OCI-M2 (cell line): ENCODE data around the gene GABRB2.
"Not testable (repeated sequence)": the region's sequence is repeated elsewhere in the genome, so short reads cannot be mapped to it uniquely, and the experiment has no call there.

Experiments used
- DNase-seq: peaks from one replicate; lab custom pipeline; 2025; ENCODE audit not compliant: unreplicated experiment; lab: John Stamatoyannopoulos, UW

Gene GABRB2

GRCh38 chr5:161302559-161302958 lies 244.0 kb downstream of the GABRB2 start:
- DNase-seq, result no peak

- no peak for DNase-seq
Observed at GRCh38 chr5:161301586-161301985, 244.9 kb downstream of the GABRB2 start.

- no peak for DNase-seq
Observed at GRCh38 chr5:161299053-161299452, 247.5 kb downstream of the GABRB2 start.

- DNase-seq, result not testable (repeated sequence)
Observed at GRCh38 chr5:161297388-161297787, 249.1 kb downstream of the GABRB2 start.

DNA sequence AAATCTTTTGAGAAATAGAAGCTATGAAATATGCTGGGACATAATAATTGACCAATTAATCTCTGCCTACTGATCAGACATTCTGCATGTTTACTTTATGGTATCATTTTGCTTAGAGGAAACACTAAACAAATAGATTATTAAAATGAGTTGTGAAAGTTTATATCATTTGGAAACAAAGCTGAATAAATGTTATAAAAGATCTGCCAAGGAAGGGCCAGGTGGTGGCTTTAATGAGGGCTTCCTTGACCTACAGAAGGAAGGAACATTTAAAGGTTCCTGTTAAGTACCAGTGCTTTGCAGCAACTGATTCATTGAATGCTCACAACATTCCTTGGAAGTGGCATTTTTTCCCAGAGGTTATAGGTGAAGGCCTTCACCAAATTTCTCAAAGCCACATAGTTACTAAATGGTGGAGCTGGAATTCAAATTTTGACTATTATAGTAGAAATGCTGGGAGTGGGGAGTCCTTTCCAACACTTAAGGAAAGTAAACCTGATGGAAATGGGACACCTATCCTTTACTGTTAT lies 250.7 kb downstream of the GABRB2 start:
- no peak for DNase-seq

DNA sequence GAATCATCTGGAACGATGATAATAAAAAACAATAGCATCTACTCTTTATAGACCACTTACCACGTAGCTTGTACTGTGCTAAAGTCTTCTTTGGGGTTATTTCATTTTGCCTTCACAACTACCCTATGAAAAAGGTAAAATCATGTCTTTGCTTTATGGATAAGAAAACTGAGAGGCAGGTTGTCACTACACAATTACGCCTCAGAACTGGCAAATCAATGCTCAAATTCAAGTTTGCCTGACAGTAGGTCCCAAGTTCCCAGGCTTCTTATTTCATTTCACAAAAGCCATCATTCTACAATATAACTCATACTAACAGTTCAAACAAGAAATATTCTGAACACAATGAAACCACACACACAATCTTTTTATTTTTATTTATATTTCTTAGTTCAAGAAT lies 258.5 kb downstream of the GABRB2 start:
- no peak for DNase-seq

GRCh38 chr5:161287436-161287835 lies 259.1 kb downstream of the GABRB2 start:
- DNase-seq, result no peak

DNA sequence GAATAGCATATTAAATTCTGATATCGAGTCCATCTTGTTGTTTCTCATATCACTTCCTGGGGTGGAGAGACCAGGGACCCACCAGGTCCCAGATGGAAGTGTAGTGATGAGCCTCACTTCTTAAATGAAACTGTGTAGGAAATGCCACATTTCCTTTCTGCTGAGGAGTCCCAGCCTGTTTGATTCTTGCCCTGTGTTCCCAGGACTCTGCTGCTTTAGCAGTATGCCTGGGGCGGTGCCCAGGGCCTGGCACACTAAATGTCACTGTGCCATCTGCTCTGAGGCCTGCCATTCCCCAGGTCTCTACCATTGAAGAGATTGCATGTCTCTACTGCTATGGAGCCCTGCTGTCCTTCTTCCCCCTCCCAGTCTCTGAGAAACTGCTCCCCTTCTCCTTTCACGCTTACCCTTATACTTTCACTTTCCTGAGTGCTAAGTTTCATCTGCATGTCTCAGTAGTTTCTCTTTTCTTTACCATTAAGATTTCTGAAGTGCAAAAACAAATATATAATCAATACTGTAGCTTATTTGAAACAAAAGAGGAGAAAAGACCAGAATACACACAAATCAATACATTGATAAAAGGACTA lies 260.4 kb downstream of the GABRB2 start:
- DNase-seq, result no peak

GRCh38 chr5:161284445-161284844 lies 262.1 kb downstream of the GABRB2 start:
- DNase-seq, result no peak

DNA sequence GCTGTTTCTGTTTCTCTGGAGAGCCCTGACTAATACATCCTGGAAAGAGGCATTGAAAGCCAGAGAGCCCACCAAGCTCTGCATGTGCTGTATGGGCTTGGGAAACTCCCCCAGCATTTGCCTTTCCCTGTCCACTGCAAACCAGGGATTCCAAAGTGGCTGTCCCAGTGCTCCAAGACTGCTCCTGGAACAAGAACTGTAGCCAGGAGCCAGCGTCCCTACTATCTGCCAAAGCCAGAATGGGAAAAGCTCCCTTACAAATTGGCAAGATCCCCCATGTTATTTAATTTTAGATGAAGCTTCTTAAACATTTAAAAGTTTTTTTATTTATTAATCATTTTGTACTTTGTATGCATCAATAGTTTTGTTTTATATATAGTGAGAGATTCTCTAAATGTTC lies 263.2 kb downstream of the GABRB2 start:
- no peak for DNase-seq

GRCh38 chr5:161278739-161279660 lies 267.5 kb downstream of the GABRB2 start:
- no peak for DNase-seq

DNA sequence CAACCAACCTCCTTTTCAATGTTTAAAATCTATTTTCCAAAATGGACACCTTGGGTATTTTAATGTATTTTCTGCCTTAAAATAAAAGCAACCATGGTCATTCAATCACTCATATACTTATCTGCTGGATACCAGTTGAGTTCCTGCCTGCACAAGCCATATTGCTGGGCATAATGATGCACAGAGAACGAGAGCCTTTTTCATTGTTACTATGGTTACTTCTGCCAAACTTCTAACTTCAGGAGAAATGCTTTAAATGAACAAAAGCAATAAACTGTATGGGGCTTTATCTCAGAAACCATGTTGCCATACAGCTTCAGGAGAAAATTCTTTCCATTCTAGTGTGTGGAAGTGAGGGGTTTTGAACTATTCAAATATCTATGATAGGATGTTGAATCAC lies 269.5 kb downstream of the GABRB2 start:
- no peak for DNase-seq

GRCh38 chr5:161274951-161275350 lies 271.6 kb downstream of the GABRB2 start:
- DNase-seq, result no peak

- DNase-seq, result no peak
Observed at GRCh38 chr5:161273410-161273809, 273.1 kb downstream of the GABRB2 start.

DNA sequence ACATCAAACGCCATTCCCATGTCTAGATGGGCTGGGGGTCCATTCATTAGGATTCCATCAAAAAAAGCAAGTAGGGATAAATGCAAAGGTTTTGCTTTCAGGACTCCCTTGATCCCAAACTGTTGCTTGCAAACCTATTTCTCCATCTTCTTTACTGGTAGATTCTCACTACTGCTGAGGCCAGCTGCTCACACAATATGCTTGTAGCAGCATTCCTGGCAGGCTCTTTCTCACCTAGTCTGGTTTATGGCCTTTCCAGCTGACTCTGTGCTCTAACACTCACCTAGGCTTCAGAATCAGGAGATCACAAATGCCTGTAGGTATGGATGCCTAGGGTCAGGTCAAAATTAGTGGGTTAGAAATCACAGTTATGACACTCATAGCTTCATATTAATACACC lies 274.7 kb downstream of the GABRB2 start:
- DNase-seq, result no peak

DNA sequence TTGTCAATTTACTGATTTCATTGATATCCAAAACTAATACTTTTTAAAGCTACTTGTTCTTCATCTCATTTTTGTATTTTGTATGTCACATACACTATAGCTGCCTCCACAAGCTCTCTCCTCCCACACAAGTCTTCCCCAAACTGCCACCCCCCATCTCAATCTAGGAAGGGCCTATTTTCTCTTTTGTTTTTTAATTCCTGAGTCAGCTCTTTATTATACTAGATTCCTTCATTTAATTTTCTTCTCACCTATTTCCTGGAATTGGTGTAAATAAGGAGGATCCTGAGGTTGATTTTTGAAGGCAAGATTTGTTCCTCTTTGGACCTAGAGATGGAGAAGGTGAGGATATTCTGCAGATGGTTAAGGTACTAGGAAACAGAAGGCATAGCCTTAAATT lies 277.4 kb downstream of the GABRB2 start:
- no peak for DNase-seq

GRCh38 chr5:161266954-161267353 lies 279.6 kb downstream of the GABRB2 start:
- no peak for DNase-seq

DNA sequence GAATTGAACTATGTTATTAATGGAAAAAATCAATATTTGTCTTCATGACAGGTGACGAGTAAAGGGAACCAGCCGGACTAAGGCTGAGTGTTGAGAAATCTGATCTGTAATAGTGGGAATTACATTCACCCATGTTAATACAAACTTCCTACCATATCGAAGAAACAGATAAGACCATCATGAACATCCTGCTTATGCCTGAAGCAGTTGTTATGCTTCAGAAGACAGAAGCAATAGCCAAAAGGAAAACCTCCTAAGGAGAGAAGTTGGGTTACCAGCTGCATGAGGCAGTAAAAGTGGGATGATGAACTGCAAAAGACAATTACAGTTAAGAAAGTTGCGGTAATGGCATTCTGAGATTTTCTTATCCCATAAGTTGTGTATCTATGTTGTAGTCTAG lies 281.5 kb downstream of the GABRB2 start:
- DNase-seq, result no peak

- DNase-seq, result no peak
Observed at GRCh38 chr5:161263191-161263590, 283.3 kb downstream of the GABRB2 start.

DNA sequence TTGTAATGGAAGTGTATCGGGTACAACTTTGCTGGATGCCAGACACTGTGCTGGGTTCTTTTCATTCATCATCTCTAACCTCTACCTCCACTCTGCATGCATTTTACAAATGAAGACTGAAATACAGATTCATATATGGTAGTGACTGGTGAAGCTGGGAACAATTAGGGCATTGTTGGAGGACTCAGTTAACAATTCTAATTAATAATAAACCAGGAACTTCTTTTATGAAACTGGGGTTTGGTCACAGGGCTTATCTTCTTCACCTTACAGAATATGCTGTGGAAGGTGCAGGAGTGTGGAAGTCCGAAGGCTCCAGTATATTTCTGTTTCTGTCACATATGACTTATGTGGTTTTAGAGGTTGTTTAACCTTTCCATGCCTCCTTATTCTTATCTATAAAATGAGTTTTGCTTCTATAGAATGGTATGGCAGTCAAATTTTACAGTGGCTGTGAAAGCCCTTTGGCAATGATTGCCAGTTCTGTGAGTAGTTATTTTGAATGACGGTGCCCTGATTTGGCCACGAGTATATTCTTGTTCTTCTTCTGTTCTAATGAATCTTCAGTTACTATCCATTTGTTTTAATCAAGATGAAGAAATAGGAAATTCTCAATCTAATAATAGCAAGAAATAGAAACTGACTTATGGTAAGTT lies 284.7 kb downstream of the GABRB2 start:
- no peak for DNase-seq

- no peak for DNase-seq
Observed at GRCh38 chr5:161258438-161258837, 288.1 kb downstream of the GABRB2 start.

- no peak for DNase-seq
Observed at GRCh38 chr5:161256957-161257356, 289.6 kb downstream of the GABRB2 start.
